B cell (primary cell): ENCODE measurements around the gene SPTBN1. TPM values are rescaled to one million over a fixed set of nuclear protein-coding genes. Genes with fewer than 3 reads are reported as not detected.

Experiments used
- ATAC-seq: fragments of 200-7000 bp; cut with Tn5 transposase; one replicate; pipeline ENCODE4 v1.10.0; 2021; ENCODE audit warnings: low read depth, mild to moderate bottlenecking, moderate number of reproducible peaks, moderate library complexity
- CTCF ChIA-PET: fragments of 350-600 bp; sonication (Branson Sonifier 250); formaldehyde crosslinking; loops from one replicate; lab custom pipeline; 2021; ENCODE audit warnings: antibody characterized with exemption, inconsistent platforms; lab: Charles Lee
- POLR2A ChIA-PET: fragments of 350-600 bp; sonication (Branson Sonifier 250); formaldehyde crosslinking; loops from one replicate; lab custom pipeline; 2021; ENCODE audit warnings: antibody characterized with exemption; lab: Charles Lee
- DNase-seq: peaks from one replicate; pipeline ENCODE4 v3.0.0; 2013
- H2AFZ ChIP-seq: 2 replicates; pipeline ENCODE4 v1.6.1; 2012; ENCODE audit warnings: mild to moderate bottlenecking, low read depth, low read length; ENCODE audit not compliant: insufficient read depth, poor library complexity, severe bottlenecking
- H3K27ac ChIP-seq, 2 donors: 1 replicate in 1 of 2; 2 replicates in 1 of 2; pipeline ENCODE4 v1.5.1; 2012 to 2013; ENCODE audit warnings: low read length in 2 of 2, mild to moderate bottlenecking in 2 of 2, moderate library complexity in 1 of 2
- H3K27me3 ChIP-seq, 4 experiments: fragments of 200-600 bp in 1 of 4; sonication (generic) in 1 of 4; replicated peaks in 1 of 4; 1 replicate in 2 of 4; 2 replicates in 2 of 4; pipeline versions ENCODE4 v1.6.1 to v1.7.0; 2013 to 2016; ENCODE audit warnings: low read length in 3 of 4, mild to moderate bottlenecking in 2 of 4, mixed read lengths in 1 of 4, moderate library complexity in 1 of 4; ENCODE audit not compliant: insufficient read depth in 4 of 4, control insufficient read depth in 3 of 4; ENCODE audit errors: control extremely low read depth in 1 of 4
- H3K36me3 ChIP-seq, 2 experiments: replicated peaks in 1 of 2; 1 replicate in 1 of 2; 2 replicates in 1 of 2; pipeline versions ENCODE4 v1.6.1 to v1.7.1; 2013; ENCODE audit warnings: low read length in 1 of 2; ENCODE audit not compliant: insufficient read depth in 2 of 2, control insufficient read depth in 1 of 2; ENCODE audit errors: control extremely low read depth in 1 of 2, extremely low read depth in 1 of 2
- H3K4me1 ChIP-seq, 2 donors: fragments of 200-600 bp in 1 of 2; sonication (generic) in 1 of 2; 1 replicate in 1 of 2; 2 replicates in 1 of 2; pipeline versions ENCODE4 v1.5.1 to v1.6.1; 2013 to 2017; ENCODE audit warnings: low read length in 2 of 2; ENCODE audit not compliant: control insufficient read depth in 2 of 2, insufficient read depth in 2 of 2
- H3K4me2 ChIP-seq: replicated peaks from 2 replicates; pipeline ENCODE3; 2012; ENCODE audit warnings: mild to moderate bottlenecking, low read depth, low read length; ENCODE audit not compliant: poor library complexity, severe bottlenecking
- H3K4me3 ChIP-seq, 5 experiments: fragments of 200-600 bp in 1 of 5; sonication (generic) in 1 of 5; 1 replicate in 3 of 5; 2 replicates in 2 of 5; pipeline versions ENCODE4 v1.5.1 to v1.7.0; 2011 to 2016; ENCODE audit warnings: low read length in 4 of 5, mild to moderate bottlenecking in 4 of 5, low read depth in 2 of 5, control low read depth in 1 of 5, moderate library complexity in 1 of 5; ENCODE audit not compliant: insufficient read depth in 1 of 5; ENCODE audit errors: control extremely low read depth in 1 of 5, extremely low read depth in 1 of 5
- H3K79me2 ChIP-seq: fragments of 200-600 bp; sonication (generic); one replicate; pipeline ENCODE4 v1.6.0; 2016; ENCODE audit warnings: low read length; ENCODE audit not compliant: control insufficient read depth, insufficient read depth
- H3K9ac ChIP-seq: fragments of 200-600 bp; sonication (generic); 2 replicates; pipeline ENCODE4 v1.6.1; 2017; ENCODE audit warnings: mild to moderate bottlenecking, low read length, moderate library complexity
- H3K9me3 ChIP-seq, 3 donors: one replicate each; pipeline versions ENCODE4 v1.6.1 to v1.7.1; 2013; ENCODE audit warnings: low read length in 2 of 3; ENCODE audit not compliant: control insufficient read depth in 2 of 3, insufficient read depth in 1 of 3; ENCODE audit errors: control extremely low read depth in 1 of 3
- H4K20me1 ChIP-seq: 2 replicates; pipeline ENCODE4 v1.6.0; 2012; ENCODE audit warnings: mild to moderate bottlenecking, low read length; ENCODE audit not compliant: insufficient read depth, control insufficient read depth, poor library complexity, severe bottlenecking
- H3K27ac Mint-ChIP-seq: one replicate; pipeline ENCODE4 v1.8.0; 2021; ENCODE audit warnings: mixed read lengths
- H3K27me3 Mint-ChIP-seq: one replicate; pipeline ENCODE4 v1.8.0; 2021; ENCODE audit warnings: mixed read lengths
- H3K4me1 Mint-ChIP-seq: one replicate; pipeline ENCODE4 v1.8.0; 2021; ENCODE audit warnings: mixed read lengths
- H3K4me3 Mint-ChIP-seq: one replicate; pipeline ENCODE4 v1.8.0; 2021; ENCODE audit warnings: mixed read lengths
- H3K9me3 Mint-ChIP-seq: one replicate; pipeline ENCODE4 v1.8.0; 2022; ENCODE audit warnings: mixed read lengths; ENCODE audit not compliant: insufficient read depth
- CTCF ChIP-seq: fragments of 200-600 bp; IDR thresholded peaks from one replicate; pipeline ENCODE4 v1.8.0; 2022; ENCODE audit warnings: antibody characterized with exemption, mild to moderate bottlenecking
- EZH2 ChIP-seq: IDR thresholded peaks from 2 replicates; pipeline ENCODE4 v1.6.1; 2012; ENCODE audit warnings: borderline replicate concordance, low read depth, mild to moderate bottlenecking, moderate library complexity, low read length; ENCODE audit not compliant: insufficient read depth, poor library complexity, severe bottlenecking
- WGBS: methylation state at CpG from one replicate; pipeline ENCODE4 v1.1.5; 2013; ENCODE audit warnings: missing lambda C conversion rate; ENCODE audit not compliant: insufficient coverage; 5-methylcytosine and 5-hydroxymethylcytosine counted together
- intact Hi-C: fragments of 100-400 bp; cut with micrococcal nuclease; formaldehyde crosslinking; loops from one replicate; pipeline ENCODE4 v1.10.0; 2022
- polyA plus RNA-seq: library from polyadenylated mRNA; depleted of rRNA; stranded (reverse); fragments of >200 nt; gene quantifications from 2 replicates; pipeline ENCODE4 v1.2.3, GENCODE V29; 2012
- total RNA-seq, 2 donors: library from RNA; stranded (reverse); fragments of 120-200 nt in 1 of 2; gene quantifications; 1 replicate in 1 of 2; 2 replicates in 1 of 2; pipeline versions ENCODE4 v1.2.3 to v1.2.4, GENCODE V29; 2013 to 2022

The SPTBN1 gene
- total and polyA plus RNA-seq, 2 donors (not counting 1 experiment from before 2014, with no cell fraction given), result 43.7 to 144 TPM

GRCh38 chr2:54704238-54704637, 248.1 kb downstream of the SPTBN1 start:
- H3K4me2 ChIP-seq, result no peak overlapping the region
- DNase-seq, result no peak
- no peaks in the 10 kb centered on the region for H3K79me2 ChIP-seq
- peaks cover 0 to 10% (median 9%) of the 10 kb centered on the region in 4 experiments for H3K27me3 ChIP-seq
- Mint-ChIP-seq H3K27me3 (peaks cover 7% of the 10 kb centered on the region), H3K4me3 (no peak overlapping the region), H3K27ac (no peak overlapping the region), H3K9me3 (no peaks in the 10 kb centered on the region), H3K4me1 (peaks cover 6% of the 10 kb centered on the region)
- no peaks in the 10 kb centered on the region for H4K20me1 ChIP-seq
- no peak overlapping the region for H3K27ac ChIP-seq
- ChIA-PET POLR2A (no interaction called here), CTCF (interaction anchor here (0.6 to 11.4 kb wide), 48 partner anchors 9 to 792 kb away, joined by 3 to 294 read pairs (median 4); partner anchors contain the start of genes ACYP2 and EML6)
- H3K4me3 ChIP-seq, result no peak overlapping the region
- H2AFZ ChIP-seq, result no peak overlapping the region
- peaks cover 9 to 10% of the 10 kb centered on the region in 2 donors for H3K4me1 ChIP-seq
- TF ChIP-seq CTCF, result no peak
- no peak for TF ChIP-seq EZH2
- peaks cover 0 to 5% (median 0%) of the 10 kb centered on the region in 3 donors for H3K9me3 ChIP-seq
- no peak for ATAC-seq
- intact Hi-C loops, result loop anchor here (1.0 to 10.0 kb wide), 6 partner anchors 39 to 769 kb away; partner anchors contain the start of gene ACYP2
- H3K36me3 ChIP-seq, result no peaks in the 10 kb centered on the region
- no peak overlapping the region for H3K9ac ChIP-seq
- 100% methylated on average over 1 of the region's 1 CpG for WGBS
